GM18909 (cell line): ENCODE data around the gene KCNK5.

Experiments used
- ATAC-seq: cut with Tn5 transposase; IDR thresholded peaks from one replicate; pipeline ENCODE4 v1.9.1; 2021; ENCODE audit warnings: mild to moderate bottlenecking; ENCODE audit not compliant: unreplicated experiment, poor library complexity

The KCNK5 gene

DNA sequence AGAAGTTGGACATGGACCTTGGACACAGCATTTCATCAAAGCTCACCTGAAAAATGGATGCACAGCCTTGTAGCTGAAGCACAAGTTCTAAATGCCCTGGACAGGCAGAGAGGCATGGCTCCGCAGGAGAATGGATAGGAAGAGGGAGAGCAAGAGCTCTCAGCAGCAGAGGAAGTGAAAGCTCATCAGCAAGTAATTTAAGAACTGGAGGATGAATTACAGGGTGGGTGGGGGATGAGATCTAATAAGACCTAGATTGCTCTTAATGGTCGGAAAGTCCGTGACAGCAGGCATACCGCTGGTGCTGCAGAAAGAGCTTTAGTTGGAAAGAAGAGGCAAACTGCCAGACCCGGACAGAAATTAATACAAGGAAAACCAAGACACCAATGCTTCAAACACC is 77.0 kb downstream of the KCNK5 start:
- ATAC-seq = no peak

GRCh38 chr6:39151211-39151610 is 78.1 kb downstream of the KCNK5 start:
- ATAC-seq = no peak

DNA sequence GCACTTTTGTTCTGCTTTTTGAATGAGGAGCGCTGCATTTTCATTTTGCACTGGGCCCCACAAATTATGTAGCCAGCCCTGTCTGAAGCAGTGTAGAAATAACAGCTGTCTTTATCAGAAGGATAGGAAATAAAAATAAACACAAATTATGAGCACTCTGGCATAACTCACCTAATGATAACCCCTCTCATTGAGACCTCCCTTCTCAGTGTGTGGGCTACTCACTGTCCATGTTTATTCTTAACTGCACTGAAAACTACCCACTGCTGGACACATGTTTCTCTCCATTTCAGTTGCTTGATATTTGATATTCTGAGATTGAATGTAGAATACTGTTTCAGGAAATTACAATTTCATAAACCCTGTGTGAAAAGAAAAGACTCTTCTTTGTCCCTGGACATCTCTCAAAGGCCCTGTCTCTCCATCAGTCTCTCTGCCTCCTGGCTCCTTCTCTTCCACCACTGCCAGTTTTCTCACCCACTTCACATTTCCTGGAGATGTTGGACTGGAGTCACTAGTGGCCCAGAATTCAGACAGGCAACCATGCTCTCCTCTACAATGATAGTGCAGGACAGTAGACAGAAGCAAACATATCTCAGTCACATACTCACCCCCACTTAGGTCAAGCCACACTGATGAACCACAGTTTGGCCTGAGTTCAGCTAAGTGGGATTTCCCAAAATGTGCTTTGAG is 84.6 kb downstream of the KCNK5 start:
- ATAC-seq = no peak

DNA sequence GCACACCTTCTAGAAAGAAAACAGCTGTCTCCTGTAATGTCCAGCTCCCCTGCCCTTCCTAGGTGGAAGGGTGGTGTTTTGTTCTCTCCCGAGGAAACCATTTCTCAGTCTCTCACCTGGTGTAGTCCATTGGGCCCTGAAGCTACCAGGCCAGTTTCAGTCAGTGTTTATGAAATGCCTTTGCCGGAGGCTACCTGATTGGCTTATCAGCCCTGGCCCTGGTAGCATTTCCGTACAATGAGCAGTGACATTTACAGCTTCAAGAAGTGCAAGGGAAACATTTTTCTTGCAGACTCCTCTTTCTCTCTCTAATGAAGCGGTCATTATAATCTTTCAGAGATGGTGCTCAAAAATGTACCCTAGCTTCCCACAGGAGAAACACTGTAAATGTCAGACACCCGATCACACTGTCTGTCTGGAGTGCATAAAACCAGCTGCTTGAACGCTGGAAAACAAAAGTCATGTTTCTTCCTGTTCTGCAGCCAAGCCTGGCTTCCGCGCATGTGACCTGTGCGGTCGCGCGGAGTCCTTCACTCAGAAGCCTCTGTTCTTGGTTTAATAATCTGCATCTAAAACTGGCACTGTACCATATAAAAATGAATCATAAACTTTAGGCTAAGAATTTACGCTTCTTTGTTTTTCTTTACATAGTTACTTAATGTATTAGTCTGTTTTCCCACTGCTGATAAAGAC is 85.9 kb downstream of the KCNK5 start:
- ATAC-seq = no peak

GRCh38 chr6:39140556-39141167 is 88.6 kb downstream of the KCNK5 start:
- no peak for ATAC-seq
